ENCODE data around the gene MRPS27. TPM values are rescaled to one million over a fixed set of nuclear protein-coding genes. Genes with fewer than 3 reads are reported as not detected.

The MRPS27 gene
- total and polyA plus RNA-seq, 2 of the 13 experiments (the other 11 are each of a cell fraction or from before 2014, with no cell fraction given) = 71.8 to 115 TPM

GRCh38 chr5:72183101-72183520 is 136.9 kb downstream of the MRPS27 start (continued):
- no peak for TF ChIP-seq RARA (CRISPR knock-in tag; IDR thresholded peaks at IDR 0.05)

- H3K27me3 ChIP-seq (ENCODE audit: control insufficient read depth in 1 of 2, insufficient read depth in 2 of 2, low read length in 2 of 2) = no peaks in the 10 kb centered on the region
- no peak overlapping the region for H3K9ac ChIP-seq (ENCODE audit: insufficient read depth, low read depth, low read length)
- CTCF ChIA-PET (ENCODE audit: low intra/inter-chr PET ratio, low total read pairs) = no interaction called here
- WGBS (ENCODE audit: low lambda C conversion rate) = 87% methylated on average over 6 of the region's 7 CpGs
- H3K4me2 ChIP-seq (ENCODE audit: low read depth, low read length) = no peak overlapping the region
- in situ Hi-C loops (cut with HindIII; ENCODE audit: extremely low pct_ligation_motif_present, low pct_unique_long_range_greater_than_20kb) = no loop called here
- H4K20me1 ChIP-seq (ENCODE audit: insufficient read depth, low read length) = no peaks in the 10 kb centered on the region
- H3K4me3 ChIP-seq (replicated peaks in 1 of 3; ENCODE audit: insufficient read depth in 1 of 3, low read depth in 2 of 3, low read length in 3 of 3) = no peak overlapping the region
- FAIRE-seq (no peak), ATAC-seq (no peak), DNase-seq (ENCODE audit: low spot score) (no peak)
- H3K79me2 ChIP-seq (ENCODE audit: insufficient read depth, low read length) = no peaks in the 10 kb centered on the region
- POLR2A ChIA-PET = no interaction called here
- H3K4me1 ChIP-seq (ENCODE audit: insufficient read depth, low read length) = no peaks in the 10 kb centered on the region
- no peaks in the 10 kb centered on the region for H3K36me3 ChIP-seq (replicated peaks in 1 of 2; ENCODE audit: control insufficient read depth in 1 of 2, insufficient read depth in 2 of 2, low read length in 2 of 2)
- intact Hi-C loops (cut with micrococcal nuclease; ENCODE audit: unreplicated experiment) = no loop called here
- no peak for TF ChIP-seq HIVEP1 (CRISPR knock-in tag; IDR thresholded peaks at IDR 0.05)
- TF ChIP-seq MED8 (CRISPR knock-in tag; IDR thresholded peaks at IDR 0.05; ENCODE audit: insufficient replicate concordance) = no peak
- TF ChIP-seq KDM3A (CRISPR knock-in tag; IDR thresholded peaks at IDR 0.05; ENCODE audit: low read depth) = no peak
- TF ChIP-seq ZNF468 (CRISPR knock-in tag; IDR thresholded peaks at IDR 0.05) = no peak
- TF ChIP-seq BHLHE40 (IDR thresholded peaks at IDR 0.05; ENCODE audit: low read length) = no peak
- TF ChIP-seq ZFP36L2 (CRISPR knock-in tag; IDR thresholded peaks at IDR 0.05) = no peak
- no peak for TF ChIP-seq CSRNP1 (CRISPR knock-in tag; IDR thresholded peaks at IDR 0.05)
- no peak for TF ChIP-seq HNF4G (IDR thresholded peaks at IDR 0.05; ENCODE audit: borderline replicate concordance, low read depth, low read length)
- no peak for TF ChIP-seq HNF4G (CRISPR knock-in tag; IDR thresholded peaks at IDR 0.05; ENCODE audit: borderline replicate concordance, low read depth)
- no peak for TF ChIP-seq NR3C1 (CRISPR knock-in tag; IDR thresholded peaks at IDR 0.05)
- no peak for TF ChIP-seq NAIF1 (CRISPR knock-in tag; IDR thresholded peaks at IDR 0.05; ENCODE audit: borderline replicate concordance)
- TF ChIP-seq CBFB (CRISPR knock-in tag; IDR thresholded peaks at IDR 0.05) = no peak
- no peak for TF ChIP-seq JARID2 (CRISPR knock-in tag; IDR thresholded peaks at IDR 0.05; ENCODE audit: insufficient replicate concordance)
- TF ChIP-seq HNRNPUL1 (IDR thresholded peaks at IDR 0.05; ENCODE audit: low read depth, low read length) = no peak
- no peak for TF ChIP-seq YEATS4 (CRISPR knock-in tag; IDR thresholded peaks at IDR 0.05; ENCODE audit: borderline replicate concordance)
- no peak for TF ChIP-seq ATF1 (CRISPR knock-in tag; IDR thresholded peaks at IDR 0.05)
- H3K9me3 ChIP-seq (ENCODE audit: low read length) = no peaks in the 10 kb centered on the region
- no TSS peak for BruUV-seq (replicated peaks)
- no peak overlapping the region for H3K27ac ChIP-seq (ENCODE audit: extremely low read length, insufficient read depth, low read length)
- H2AFZ ChIP-seq (ENCODE audit: low read length) = no peak overlapping the region
Measured at GRCh38 chr5:72182686-72183085, 137.4 kb downstream of the MRPS27 start.

All from HepG2 (cell line).